ENCODE measurements around the gene SDCBP2. TPM values are rescaled to one million over a fixed set of nuclear protein-coding genes. Genes with fewer than 3 reads are reported as not detected.

Gene SDCBP2
- total and polyA plus RNA-seq, 2 experiments from 2014 or later, result 3.2 to 5.3 TPM

- Mint-ChIP-seq H3K27me3 (ENCODE audit: insufficient read depth, low read depth, poor library complexity) (peaks cover 5% of the 10 kb centered on the region), H3K27ac (no peak overlapping the region), H3K36me3 (ENCODE audit: low read depth) (no peaks in the 10 kb centered on the region), H3K4me3 (no peak overlapping the region), H3K9me3 (no peaks in the 10 kb centered on the region), H3K4me1 (no peaks in the 10 kb centered on the region)
- Histone ChIP-seq H2AFZ (no peak overlapping the region), H3K36me3 (ENCODE audit: insufficient read depth) (no peaks in the 10 kb centered on the region), H3F3A (replicated peaks; ENCODE audit: low read depth) (no peaks in the 10 kb centered on the region), H3K4me1 (ENCODE audit: insufficient read depth) (no peaks in the 10 kb centered on the region), H4K20me1 (replicated peaks; ENCODE audit: insufficient read depth) (no peaks in the 10 kb centered on the region), H3K4me3 (no peak overlapping the region), H3K9me2 (ENCODE audit: insufficient read depth) (no peaks in the 10 kb centered on the region), H3K4me2 (no peak overlapping the region), H3K79me2 (replicated peaks; ENCODE audit: insufficient read depth) (no peaks in the 10 kb centered on the region), H3K27ac (ENCODE audit: low read depth) (no peak overlapping the region), H3K27me3 (ENCODE audit: insufficient read depth) (no peaks in the 10 kb centered on the region)
- DNase-seq (ENCODE audit: low spot score) (no peak), ATAC-seq (no peak)
- no peak for TF ChIP-seq ZNF462 (CRISPR knock-in tag; IDR thresholded peaks at IDR 0.05)
- no peak for TF ChIP-seq EZH2phosphoT487 (IDR thresholded peaks at IDR 0.05; ENCODE audit: unreplicated experiment)
- no peak for TF ChIP-seq EZH2 (IDR thresholded peaks at IDR 0.05; ENCODE audit: low read depth, unreplicated experiment)
- no peak for TF ChIP-seq ZNF331 (CRISPR knock-in tag; IDR thresholded peaks at IDR 0.05; ENCODE audit: low read depth)
- TF ChIP-seq JUNB (IDR thresholded peaks at IDR 0.05; ENCODE audit: unreplicated experiment), result no peak
- TF ChIP-seq CREB1 (CRISPR knock-in tag; IDR thresholded peaks at IDR 0.05; ENCODE audit: low read depth), result no peak
- TF ChIP-seq POLR2AphosphoS5 (IDR thresholded peaks at IDR 0.05; ENCODE audit: low read depth), result no peak
- TF ChIP-seq CTCF (conservative IDR thresholded peaks at IDR 0.05; ENCODE audit: low read depth in 2 of 2), result no peak
- TF ChIP-seq REST (IDR thresholded peaks at IDR 0.05; ENCODE audit: unreplicated experiment), result no peak
- no peak for TF ChIP-seq ETS1 (IDR thresholded peaks at IDR 0.05)
- no peak for TF ChIP-seq ZNF114 (CRISPR knock-in tag; IDR thresholded peaks at IDR 0.05)
- TF ChIP-seq STAT1 (IDR thresholded peaks at IDR 0.05; ENCODE audit: unreplicated experiment), result no peak
- no peak for TF ChIP-seq NANOG (IDR thresholded peaks at IDR 0.05; ENCODE audit: borderline replicate concordance)
Measured at GRCh38 chr20:1291191-1291741, 37.7 kb downstream of the SDCBP2 start.

Data from GM23338 (cell line).